Skeletal muscle cell (primary cell): ENCODE data around the gene NEURL2.
"Not testable (repeated sequence)": the region's sequence is repeated elsewhere in the genome, so short reads cannot be mapped to it uniquely, and the experiment has no call there.

Experiments used
- DNase-seq: peaks from one replicate; pipeline ENCODE4 v3.0.0-alpha.2; 2010; ENCODE audit warnings: low read depth
- H3K4me3 ChIP-seq: 2 replicates; pipeline ENCODE4 v1.5.1; 2011; ENCODE audit warnings: low read depth, mild to moderate bottlenecking, control low read depth, low read length, moderate library complexity

NEURL2 gene

GRCh38 chr20:45890985-45891983 is at the start of gene NEURL2, which contains the start of gene CTSA:
Gene NEURL2, minus strand, starts transcription at chr20:45891208. Its CDS starts 217 bp downstream, at chr20:45890991.
Gene CTSA, plus strand, starts transcription at chr20:45891335. Its CDS starts 234 bp downstream, at chr20:45891569.
- H3K4me3 ChIP-seq = peak within 1 kb of the TSS; percentile 75
- DNase-seq = peak; percentile 83

- no peak overlapping the region for H3K4me3 ChIP-seq
- DNase-seq = no peak
These were observed 49.5 kb upstream of the NEURL2 start for GRCh38 chr20:45940469-45940868.

- no peak overlapping the region for H3K4me3 ChIP-seq
- no peak for DNase-seq
These were observed 49.0 kb upstream of the NEURL2 start for GRCh38 chr20:45940053-45940452.

GRCh38 chr20:45938727-45939438 is 47.9 kb upstream of the NEURL2 start:
- no peak for DNase-seq
- H3K4me3 ChIP-seq = no peak overlapping the region

GRCh38 chr20:45937765-45938164 is 46.8 kb upstream of the NEURL2 start:
- no peak for DNase-seq
- H3K4me3 ChIP-seq = no peak overlapping the region

GRCh38 chr20:45935416-45936046 is 44.5 kb upstream of the NEURL2 start:
- peak overlapping the region; percentile 65 for H3K4me3 ChIP-seq
- DNase-seq = no peak

- peak within 1 kb of the TSS; percentile 94 for H3K4me3 ChIP-seq
- peak; percentile 85 for DNase-seq
These were observed 43.8 kb upstream of the NEURL2 start, which contains the start of gene PCIF1 for GRCh38 chr20:45934586-45935415. Gene PCIF1, plus strand, starts transcription at chr20:45934683. Its CDS starts 4,317 bp downstream, at chr20:45939000.

GRCh38 chr20:45934046-45934585 is 43.1 kb upstream of the NEURL2 start:
- no peak for DNase-seq
- H3K4me3 ChIP-seq = peak overlapping the region; percentile 94

- no peak for DNase-seq
These were observed 42.4 kb upstream of the NEURL2 start for GRCh38 chr20:45933266-45934045.

GRCh38 chr20:45931680-45932079 is 40.7 kb upstream of the NEURL2 start:
- DNase-seq, H3K4me3 ChIP-seq: not testable (repeated sequence)

More at GRCh38 chr20:45933266-45934045, 42.4 kb upstream of the NEURL2 start:
- H3K4me3 ChIP-seq = peak overlapping the region; percentile 94

GRCh38 chr20:45927071-45927878 is 36.3 kb upstream of the NEURL2 start:
- no peak overlapping the region for H3K4me3 ChIP-seq
- DNase-seq = no peak

- no peak overlapping the region for H3K4me3 ChIP-seq
- DNase-seq = no peak
These were observed 35.7 kb upstream of the NEURL2 start for GRCh38 chr20:45926731-45927070.

GRCh38 chr20:45925821-45926506 is 35.0 kb upstream of the NEURL2 start:
- DNase-seq = no peak
- no peak overlapping the region for H3K4me3 ChIP-seq

- H3K4me3 ChIP-seq = no peak overlapping the region
- DNase-seq = no peak
These were observed 33.6 kb upstream of the NEURL2 start for GRCh38 chr20:45924391-45925261.

- no peak for DNase-seq
These were observed 30.6 kb upstream of the NEURL2 start for GRCh38 chr20:45921337-45922189.

More at GRCh38 chr20:45921337-45922189, 30.6 kb upstream of the NEURL2 start:
- H3K4me3 ChIP-seq = no peak overlapping the region
